Right ventricle myocardium inferior (tissue), 1 donor: ENCODE results near the gene FAT1. TPM values are rescaled to one million over a fixed set of nuclear protein-coding genes. Genes with fewer than 3 reads are reported as not detected.

Experiments
- ATAC-seq: fragments of 200-7000 bp; cut with Tn5 transposase; one replicate; pipeline ENCODE4 v1.9.1; 2020; ENCODE audit warnings: mild to moderate bottlenecking, moderate library complexity
- DNase-seq: peaks from one replicate; pipeline ENCODE4 v3.0.0; 2021; ENCODE audit errors: missing footprints
- intact Hi-C: fragments of 100-400 bp; cut with DNase I; formaldehyde crosslinking; loops from one replicate; pipeline ENCODE4 v1.11.0; 2022
- total RNA-seq: library from RNA; stranded (reverse); fragmentation: NEBNext Ultra II Directional; extraction: Animal tissue kit (Norgen Biotek cat#: 25700); gene quantifications from one replicate; pipeline ENCODE4 v1.2.1, GENCODE V29; 2021
- donor health status: DM: no; HTN: yes; CAD: no; lungs with severe emphysema.

FAT1 gene
- total RNA-seq, 1 donor from 2014 or later = 55.2 TPM

DNA sequence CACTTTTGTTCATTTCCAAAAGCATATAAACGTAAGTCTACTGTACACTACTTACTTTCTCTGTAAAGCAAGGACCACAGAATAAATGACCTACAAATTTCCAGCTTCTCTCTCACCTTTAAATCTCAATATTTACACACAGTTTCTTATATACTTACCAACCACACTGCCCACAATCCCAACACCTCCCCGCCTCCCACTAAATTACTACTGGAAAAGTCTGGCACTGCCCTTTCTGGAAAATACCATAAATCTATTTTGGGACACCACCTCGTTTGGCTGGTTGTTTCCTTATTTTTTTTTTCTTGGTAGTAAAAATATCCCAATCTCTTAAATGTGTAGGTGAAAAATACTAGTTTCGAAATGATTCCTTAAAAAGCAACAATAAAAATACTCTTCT, 19.6 kb downstream of the FAT1 start:
- intact Hi-C loops = no loop called here
- DNase-seq = no peak
- no peak for ATAC-seq

- intact Hi-C loops = no loop called here
- DNase-seq = no peak
- no peak for ATAC-seq
These were observed 20.1 kb downstream of the FAT1 start for GRCh38 chr4:186703510-186703909.

DNA sequence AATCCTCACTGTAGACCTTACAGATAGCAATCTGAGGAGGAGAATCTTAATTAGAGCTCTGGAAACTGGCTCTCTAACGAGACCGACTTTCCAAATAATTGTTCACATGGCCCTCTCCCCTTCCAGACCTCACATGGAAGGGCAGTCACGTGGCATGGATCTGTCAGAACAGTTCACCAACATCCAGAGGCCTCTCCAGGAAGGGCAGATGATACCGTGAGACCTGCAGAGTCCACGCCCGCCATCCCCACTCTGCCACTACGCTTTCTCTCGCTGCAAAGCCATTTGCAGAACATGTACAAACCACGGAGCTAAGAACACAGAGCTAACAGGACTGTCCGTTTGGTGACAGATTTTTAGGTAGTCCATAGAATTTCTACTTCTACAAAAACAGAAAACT, 20.7 kb downstream of the FAT1 start:
- no peak for ATAC-seq
- intact Hi-C loops = no loop called here

DNA sequence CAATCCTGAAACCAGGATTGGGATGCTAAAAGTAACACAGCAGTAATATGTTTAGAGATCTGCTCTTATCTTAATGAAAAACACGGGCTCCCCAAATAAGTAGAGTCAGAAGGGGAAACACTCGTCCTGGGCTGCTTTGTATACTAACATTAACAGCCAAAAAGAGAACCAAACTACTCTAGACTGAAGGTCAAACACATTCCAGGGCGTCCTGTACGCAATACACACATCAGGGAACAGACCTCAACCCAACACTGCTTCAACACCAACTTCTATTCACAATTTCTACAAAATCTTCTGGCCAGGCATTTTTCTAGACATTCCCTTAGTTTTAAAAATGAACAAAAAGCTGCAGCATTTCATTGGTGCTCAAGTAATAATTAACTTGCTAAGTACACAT, 21.4 kb downstream of the FAT1 start:
- ATAC-seq = no peak
- intact Hi-C loops = no loop called here
- no peak for DNase-seq

More for the DNA sequence above, 20.7 kb downstream of the FAT1 start:
- no peak for DNase-seq

DNA sequence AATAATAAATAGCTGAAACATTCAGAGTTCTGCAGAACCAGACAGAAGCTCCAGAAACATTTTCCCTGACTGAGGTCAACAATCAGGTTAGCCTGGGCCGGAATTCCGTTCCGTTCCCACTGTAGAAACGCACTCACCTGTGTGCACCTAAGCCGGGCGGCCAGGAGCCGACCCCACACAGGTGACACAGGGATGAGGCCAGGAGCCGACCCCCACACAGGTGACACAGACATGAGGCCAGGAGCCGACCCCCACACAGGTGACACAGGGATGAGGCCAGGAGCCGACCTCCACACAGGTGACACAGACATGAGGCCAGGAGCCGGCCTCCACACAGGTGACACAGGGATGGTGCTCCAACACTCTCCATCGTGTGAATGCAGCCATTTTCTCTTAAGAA, 21.9 kb downstream of the FAT1 start:
- DNase-seq (no peak), ATAC-seq (no peak)
- intact Hi-C loops = no loop called here

DNA sequence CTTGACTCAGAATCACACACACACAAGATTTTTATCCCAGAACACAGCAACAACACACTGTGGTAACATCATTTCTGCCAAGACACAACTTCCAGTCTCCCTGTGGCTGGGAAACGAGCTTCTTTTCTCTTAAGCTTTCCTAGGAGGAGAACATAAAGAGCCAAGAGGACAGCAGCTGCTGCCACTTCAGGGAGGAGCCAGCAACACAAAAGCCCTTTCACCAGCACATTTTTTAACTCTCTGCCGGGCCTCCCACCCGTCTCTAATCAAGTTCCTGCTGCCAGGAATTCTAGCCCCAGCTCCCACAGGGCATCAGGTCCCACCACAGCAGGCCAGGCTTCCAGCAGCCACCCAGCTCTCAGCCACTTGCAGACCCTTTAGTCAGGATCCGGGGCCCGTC, 22.4 kb downstream of the FAT1 start:
- ATAC-seq (peak; percentile 66), DNase-seq (peak; percentile 69)
- intact Hi-C loops = no loop called here

GRCh38 chr4:186700746-186701145, 22.9 kb downstream of the FAT1 start:
- peak; percentile 84 for DNase-seq
- intact Hi-C loops = no loop called here
- peak; percentile 89 for ATAC-seq

DNA sequence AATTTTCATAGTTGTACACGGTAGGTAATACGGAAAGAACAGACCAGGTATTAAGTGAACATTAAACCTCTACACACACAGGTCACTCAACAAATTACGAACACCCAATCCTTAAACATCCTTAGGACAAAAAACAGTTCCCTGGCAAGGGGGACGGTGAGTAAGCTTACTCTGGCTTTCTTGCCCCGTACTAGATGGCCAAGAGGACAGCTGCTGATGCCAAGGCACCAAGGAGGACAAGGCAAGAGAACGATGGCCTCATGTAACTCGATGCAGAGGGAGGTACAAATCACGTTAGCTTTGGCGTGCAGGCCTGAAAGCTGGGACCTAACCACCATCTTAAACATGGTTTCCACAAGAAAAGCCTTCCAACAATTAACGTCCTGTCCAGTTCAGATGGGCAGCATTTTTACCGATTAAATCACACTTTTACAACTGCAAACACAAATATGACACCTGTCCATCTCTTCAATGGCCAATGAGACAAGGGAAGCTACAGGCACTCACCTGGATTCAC, 23.7 kb downstream of the FAT1 start:
- ATAC-seq = no peak
- no peak for DNase-seq
- intact Hi-C loops = no loop called here

- DNase-seq = no peak
- ATAC-seq = peak; percentile 42
- intact Hi-C loops = no loop called here
These were observed 24.4 kb downstream of the FAT1 start for GRCh38 chr4:186699298-186699697.

DNA sequence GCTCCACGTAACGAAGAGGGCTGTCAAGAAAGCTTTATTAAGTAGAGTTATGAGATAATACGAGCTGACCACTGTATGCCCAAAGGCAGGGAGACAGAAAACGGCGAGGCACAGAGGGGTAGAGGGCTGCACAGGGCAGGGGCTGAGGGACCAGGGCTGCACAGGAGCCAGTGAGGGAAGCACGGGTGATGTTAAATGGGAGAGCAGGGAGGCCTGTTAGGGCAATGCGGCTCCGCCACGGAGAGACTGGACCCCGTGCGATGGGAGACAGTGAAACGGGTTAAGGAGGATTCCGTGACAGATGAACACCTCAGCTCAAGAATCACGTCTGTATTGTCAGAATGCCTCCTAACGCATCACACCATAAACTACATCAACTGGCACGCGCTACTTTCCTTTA, 25.1 kb downstream of the FAT1 start:
- no peak for DNase-seq
- no peak for ATAC-seq
- intact Hi-C loops = no loop called here

DNA sequence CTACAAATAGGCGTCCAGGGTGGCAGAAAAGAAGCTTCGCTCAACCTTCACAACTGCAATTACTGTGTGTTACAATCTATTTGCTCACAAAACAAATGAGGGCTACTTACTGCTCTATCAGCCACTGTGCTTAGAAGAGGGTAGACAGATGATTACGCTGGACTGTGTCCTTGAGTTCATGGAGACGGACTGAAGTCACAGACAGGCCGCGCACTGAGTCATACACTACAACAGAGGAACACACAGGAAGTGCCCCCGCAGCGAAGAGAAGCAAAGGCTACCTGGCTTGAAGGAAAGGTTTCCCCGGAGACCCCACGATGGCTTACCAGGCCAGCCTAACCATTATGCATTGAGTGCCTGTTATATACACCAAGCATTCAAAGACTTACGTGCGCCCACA, 25.6 kb downstream of the FAT1 start:
- DNase-seq = no peak
- intact Hi-C loops = no loop called here
- no peak for ATAC-seq

DNA sequence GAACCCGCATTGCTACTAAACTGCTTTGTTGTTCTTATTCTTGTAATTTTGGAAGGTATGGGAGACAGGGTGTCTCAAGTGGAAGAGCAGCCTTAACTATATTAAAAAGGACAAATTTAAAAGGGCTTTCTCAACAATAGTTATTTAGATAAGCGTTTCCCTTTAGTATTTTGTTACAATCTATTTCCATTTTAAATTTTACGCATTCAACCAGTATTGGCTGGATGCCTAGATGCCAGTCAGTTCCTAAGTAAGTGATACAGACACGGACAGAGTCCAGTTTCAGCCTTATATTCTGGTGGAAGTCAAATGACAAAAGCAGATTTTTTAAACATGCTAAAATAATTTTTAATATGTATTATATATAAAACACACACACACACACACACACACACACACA, 28.3 kb downstream of the FAT1 start:
- intact Hi-C loops = no loop called here
- no peak for DNase-seq
- ATAC-seq = no peak

DNA sequence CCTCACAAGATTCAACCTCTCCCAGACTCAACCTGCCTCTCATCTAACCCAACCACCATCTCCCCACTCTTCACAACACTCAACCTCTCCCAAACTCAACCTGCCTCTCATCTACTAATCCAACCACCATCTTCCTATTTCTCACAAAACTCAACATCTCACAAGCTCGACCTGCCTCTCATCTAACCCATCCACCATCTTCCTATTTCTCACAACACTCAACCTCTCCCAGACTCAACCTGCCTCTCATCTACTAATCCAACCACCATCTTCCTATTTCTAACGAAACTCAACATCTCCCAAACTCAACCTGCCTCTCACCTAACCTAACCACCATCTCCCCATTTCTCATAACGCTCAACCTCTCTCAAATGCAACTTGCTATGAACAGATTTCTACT, 29.8 kb downstream of the FAT1 start:
- no peak for DNase-seq
- no peak for ATAC-seq
- intact Hi-C loops = no loop called here

DNA sequence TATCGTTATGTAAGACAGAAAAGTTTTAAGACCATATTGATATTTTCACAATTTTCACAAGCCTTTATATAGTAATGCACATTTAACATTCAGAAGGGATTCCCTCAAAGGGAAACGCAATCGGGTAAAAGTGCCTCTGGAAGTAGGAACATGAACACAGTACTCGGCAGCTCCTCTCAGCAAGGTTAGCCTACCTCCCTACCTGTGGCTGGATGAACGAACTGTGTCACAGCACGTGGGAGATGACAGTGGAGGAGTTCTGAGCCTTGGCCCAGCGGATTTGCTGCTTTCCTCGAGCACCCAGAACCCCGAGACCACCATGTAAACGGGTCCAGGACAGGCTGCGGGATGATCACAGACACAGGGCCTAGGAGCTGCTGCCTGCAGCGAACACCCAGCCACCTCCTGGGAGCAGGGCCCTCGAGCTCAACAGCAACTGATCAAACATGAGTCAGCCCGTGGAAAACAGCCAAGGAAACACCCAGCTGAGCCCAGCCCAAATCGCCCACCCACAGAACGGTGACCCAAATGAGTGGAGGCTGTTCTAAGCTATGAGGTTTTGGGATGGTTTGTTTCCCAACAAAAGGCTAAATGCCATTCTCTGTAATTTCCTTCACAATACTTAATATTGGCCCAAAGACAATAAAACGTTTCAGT, 30.4 kb downstream of the FAT1 start:
- DNase-seq = peak; percentile 68
- ATAC-seq = peak; percentile 64
- intact Hi-C loops = no loop called here

DNA sequence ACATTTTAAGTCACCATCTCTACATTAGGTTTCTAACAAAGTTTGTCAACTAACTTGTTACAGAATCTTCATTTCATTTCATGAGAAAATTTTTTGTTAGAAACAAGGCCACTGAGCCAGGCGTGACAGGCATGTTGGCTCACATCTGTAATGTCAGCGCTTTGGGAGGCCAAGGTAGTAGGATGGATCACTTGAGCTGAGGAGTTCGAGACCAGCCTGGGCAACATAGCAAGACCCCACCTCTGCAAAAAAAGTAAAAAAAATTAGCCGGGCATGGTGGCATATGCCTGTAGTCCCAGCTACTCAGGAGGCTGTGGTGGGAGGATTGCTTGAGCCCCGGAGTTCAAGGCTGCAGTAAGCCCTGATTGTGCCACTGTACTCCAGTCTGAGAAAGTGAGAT, 32.3 kb downstream of the FAT1 start:
- no peak for ATAC-seq
- intact Hi-C loops = no loop called here
- DNase-seq = no peak

GRCh38 chr4:186689476-186689875, 34.2 kb downstream of the FAT1 start:
- no peak for DNase-seq
- intact Hi-C loops = no loop called here
- ATAC-seq = peak; percentile 39

DNA sequence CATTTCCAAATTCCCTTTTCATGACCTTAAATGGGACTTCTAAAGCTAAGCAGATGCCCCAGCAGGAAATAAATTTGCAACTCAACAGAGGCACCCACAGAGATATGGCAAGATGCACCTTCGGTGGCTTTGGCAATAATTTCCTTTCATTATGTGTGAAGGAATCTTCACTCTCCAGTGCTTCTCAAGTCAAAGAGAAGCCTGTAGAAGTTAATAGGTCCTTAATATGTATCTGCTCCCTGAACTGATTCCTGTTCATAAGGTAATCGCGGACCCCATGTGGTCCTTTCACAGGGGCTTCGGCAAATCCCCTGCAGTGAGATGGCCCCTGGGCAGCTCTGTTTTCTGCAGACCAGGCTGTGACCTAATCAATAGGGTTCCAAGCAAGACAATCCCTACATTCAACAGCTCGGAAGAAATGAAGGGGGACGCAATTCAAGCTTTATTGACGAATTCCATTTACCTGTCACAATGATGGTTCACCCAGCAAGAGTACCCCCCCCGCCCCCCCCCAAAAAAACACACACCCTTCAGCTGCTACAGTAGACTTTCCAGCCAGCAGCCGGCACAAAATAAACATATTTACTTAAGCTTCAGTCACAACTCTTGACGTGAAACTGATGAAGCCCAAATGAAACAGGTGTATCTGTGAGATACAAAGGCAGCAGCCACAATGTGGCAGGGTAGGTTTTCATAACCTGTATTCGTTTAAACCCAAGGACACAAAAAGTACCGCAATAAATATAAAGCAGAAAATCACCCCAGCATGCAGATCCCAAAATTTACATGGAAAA, 35.3 kb downstream of the FAT1 start:
- ATAC-seq (no peak), DNase-seq (no peak)
- intact Hi-C loops = no loop called here

- ATAC-seq = no peak
- intact Hi-C loops = no loop called here
- DNase-seq = no peak
These were observed 36.4 kb downstream of the FAT1 start for GRCh38 chr4:186687265-186687664.

DNA sequence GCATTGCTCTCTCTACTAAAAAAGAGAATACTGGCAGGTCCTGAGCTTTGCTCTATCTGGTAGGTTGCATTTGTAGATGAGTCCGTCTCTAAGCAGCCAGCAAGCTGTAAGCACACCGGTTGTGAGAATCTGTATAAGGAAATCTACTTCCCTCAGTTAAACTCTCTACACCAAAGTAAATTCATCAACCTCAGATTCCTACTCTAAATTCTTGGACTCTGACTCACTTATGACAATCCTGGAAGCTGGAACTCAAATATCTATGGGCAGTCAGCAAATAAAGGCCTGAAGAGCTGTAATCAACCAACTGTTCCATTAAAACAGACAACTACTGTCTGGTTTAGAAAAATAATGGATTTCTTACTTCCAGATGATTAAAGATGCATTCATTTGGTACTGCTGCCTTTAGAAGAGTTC, 37.9 kb downstream of the FAT1 start:
- ATAC-seq (peak; percentile 44), DNase-seq (no peak)
- intact Hi-C loops = no loop called here

DNA sequence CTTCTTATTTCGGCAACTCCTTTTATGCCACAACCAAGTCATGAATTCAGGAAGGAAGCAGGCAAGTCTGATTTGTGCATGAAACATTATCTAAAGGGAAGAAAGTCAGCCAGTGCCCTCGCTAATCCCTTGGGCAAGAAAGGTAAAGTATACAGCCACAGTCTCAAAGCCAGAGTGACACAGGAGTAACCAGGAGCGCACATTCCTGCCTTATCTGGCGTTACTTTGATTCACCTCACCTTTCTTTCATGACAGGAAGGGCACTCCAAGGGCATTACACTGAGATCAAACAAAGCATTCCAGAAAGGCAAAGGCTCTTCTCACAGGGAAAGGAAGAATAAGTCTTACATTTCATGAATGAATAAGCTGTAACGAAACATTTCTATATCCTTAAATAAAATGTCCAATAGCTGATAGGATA, 38.8 kb downstream of the FAT1 start:
- intact Hi-C loops = no loop called here
- ATAC-seq = no peak
- DNase-seq = no peak
